Stimulated activated CD8-positive, alpha-beta memory T cell treated with anti-CD3 and anti-CD28 coated beads, Interleukin-7, amount 100 ng/mL, for 24 hours (primary cell): ENCODE data around the gene UNC13C.
"Not testable (repeated sequence)": the region's sequence is repeated elsewhere in the genome, so short reads cannot be mapped to it uniquely, and the experiment has no call there.

Experiments
- DNase-seq: peaks from one replicate; pipeline ENCODE4 v3.0.0-alpha.2; 2020; ENCODE audit warnings: low read depth

UNC13C gene

DNA sequence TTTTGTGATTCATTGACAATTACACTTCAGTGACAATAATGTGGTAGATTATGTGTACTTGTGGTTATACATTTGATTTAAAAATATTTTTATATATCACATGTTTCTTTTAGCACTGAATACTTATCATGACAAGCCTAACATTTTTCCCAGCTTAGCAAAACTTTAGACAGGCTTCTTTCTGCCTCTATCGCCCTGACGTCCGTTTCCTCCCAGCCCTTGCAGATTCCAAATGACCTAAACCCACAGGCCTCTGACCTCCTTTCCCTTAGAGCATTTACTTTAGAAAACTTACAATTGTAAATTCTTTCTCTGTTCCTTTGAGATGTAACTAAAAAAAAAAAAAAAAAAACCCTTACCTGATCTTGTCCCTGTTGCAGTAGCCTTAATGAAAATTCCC, 326.1 kb downstream of the UNC13C start:
- DNase-seq, result no peak

DNA sequence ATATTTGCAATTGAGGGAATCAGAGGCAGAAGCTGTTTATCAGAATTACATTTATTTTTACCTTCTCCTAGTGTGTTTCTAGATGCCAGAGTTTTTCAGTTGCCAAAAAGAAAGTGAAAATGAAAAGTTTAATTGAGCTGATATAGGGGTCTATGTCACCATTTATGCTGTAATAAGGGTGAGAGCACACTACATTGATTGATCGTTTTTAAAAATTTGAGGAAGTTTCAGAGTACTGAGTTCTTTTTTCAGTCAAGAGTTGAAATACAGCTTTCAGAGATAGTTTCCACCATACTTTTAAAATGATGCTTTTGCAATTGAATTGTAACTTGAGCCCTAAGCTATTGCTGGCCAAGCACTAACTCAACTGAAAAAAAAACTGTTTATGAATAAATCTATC, 326.9 kb downstream of the UNC13C start:
- no peak for DNase-seq

DNA sequence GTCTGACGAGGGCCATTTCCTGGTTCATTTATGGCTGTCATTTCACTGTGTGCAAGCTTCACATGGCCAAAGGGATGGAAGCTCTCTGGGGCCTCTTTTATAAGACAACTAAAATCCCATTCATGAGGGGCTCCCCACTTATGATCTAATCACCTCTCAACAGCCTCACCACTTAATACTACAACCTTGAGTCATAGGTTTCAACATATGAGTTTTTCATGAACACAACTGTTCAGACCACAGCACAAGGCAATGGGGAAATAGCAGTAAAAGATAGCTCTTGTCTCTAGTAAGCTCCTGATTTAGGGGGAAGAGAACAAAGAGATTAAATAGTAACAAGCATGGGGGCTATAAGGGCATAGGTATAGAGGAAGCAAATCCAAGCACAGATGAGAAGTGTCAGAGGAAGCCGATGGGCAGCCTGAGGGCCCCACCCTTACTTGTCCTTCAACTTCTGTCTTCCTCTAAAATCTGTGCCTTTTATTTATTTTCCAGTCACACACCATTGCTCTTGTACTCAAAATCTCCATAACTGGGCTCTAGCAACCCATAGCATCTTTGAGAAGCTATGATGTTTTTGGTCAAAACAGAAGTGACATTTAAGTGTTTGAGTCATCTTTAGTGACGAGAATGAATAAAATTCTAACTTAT, 329.1 kb downstream of the UNC13C start:
- DNase-seq, result no peak

DNA sequence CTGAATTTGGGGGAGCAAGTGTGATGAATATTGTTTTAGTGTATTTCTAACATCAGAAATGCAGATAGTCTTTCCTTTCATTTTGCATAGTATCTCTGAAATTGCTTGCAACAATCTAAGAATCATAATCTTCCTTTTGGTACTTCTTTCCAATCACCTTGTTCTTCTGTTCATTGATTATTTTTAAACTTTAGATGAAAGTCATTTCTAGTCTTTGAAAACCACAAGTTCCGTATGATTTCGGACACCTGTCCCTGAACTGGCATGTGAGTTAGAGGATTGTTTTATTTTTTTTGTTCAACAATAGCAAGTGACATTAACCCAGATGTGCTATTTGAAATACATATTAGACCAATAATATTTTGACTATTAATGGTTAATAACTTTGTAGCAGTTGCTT, 329.7 kb downstream of the UNC13C start:
- DNase-seq, result no peak

DNA sequence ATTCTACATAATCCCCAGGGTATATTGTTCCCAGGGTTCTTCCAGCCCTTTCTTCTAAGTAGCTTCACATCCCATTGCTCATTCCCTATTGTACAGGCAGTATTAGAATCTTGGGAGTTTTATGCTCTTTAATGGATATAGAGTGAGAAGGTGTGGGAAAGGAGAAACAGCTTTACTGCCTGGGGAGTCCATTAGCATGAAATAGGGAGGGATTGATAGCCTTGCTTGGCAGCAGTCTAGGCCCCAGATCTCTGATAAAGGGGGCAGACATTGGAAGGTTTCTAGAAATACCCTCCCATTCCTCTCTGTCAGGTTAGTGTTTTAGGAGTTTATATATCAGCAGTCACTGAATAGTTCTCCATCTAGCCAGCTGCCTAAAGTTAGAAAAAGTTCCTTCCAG, 334.3 kb downstream of the UNC13C start:
- no peak for DNase-seq

DNA sequence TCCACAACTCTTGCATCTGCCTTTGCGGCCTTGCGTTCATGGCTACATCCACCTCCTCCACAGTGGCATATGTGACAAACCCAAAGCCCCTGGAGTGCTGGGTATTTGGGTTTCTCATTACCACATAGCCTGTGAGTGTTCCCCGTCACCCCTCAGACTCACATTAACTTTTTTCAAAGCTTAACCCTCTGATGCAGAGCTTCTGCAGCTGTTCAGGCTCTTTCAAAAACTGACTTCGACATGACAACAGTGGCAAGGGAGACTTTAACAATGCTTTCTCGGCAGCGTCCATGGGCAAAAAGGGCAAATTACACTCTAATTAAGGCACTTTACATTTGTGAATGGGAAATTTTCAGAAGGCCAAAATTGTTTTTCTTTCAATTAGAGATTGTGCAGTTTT, 343.2 kb downstream of the UNC13C start:
- DNase-seq, result no peak

DNA sequence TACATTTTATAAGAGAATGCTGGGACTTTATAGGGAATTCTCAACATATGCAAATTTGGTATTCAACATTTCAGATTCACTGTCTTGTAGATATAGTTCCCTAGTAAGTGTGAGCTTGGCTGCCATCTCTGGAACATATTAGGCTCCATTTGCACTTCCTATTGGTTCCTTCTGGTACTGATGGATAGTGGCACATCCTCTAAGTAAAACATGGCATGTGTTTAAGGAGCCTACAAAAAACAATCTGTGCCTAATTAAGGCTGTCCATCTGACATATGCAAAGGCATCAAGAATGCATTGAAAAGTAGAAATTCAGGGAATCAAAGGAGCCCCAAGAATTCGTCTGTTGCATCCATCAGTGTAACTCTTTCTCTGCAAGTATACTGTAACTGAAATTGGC, 344.1 kb downstream of the UNC13C start:
- no peak for DNase-seq

DNA sequence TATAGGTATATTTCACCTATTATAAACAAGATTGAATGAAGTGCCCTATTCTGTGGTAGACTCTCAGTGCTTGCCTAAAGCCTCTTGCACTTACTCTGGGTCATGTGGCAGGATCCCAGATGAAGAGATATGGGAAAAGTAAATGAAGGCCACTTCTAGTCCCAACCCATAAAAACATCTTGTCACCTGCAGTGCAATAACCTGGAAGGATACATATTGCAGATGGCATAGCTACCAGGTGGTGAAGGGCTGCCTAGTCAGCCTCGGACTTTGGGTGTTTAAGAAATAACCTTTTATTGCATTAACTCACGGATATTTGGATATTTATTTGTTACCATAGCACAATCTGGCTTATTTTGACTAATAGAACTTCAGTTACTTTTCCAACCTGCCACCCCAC, 367.1 kb downstream of the UNC13C start:
- no peak for DNase-seq

DNA sequence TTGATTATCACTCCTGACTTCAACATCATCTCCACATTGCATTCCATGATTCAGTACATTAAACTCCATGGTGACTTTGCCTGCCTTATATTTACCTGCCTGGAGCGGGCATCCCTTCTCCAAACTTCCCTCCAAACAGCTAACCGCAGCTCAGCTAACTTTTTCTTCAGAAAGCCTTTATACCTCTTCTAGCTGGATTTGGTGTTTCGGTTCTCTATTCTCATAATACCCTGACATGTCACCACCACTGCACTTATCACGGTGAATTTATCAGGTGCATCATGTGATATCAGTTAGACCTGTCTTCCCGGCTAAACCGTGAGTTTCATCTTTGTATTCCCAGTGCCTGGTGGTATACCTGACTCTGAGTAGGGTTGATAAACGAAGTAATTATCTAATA, 367.6 kb downstream of the UNC13C start:
- DNase-seq, result no peak

DNA sequence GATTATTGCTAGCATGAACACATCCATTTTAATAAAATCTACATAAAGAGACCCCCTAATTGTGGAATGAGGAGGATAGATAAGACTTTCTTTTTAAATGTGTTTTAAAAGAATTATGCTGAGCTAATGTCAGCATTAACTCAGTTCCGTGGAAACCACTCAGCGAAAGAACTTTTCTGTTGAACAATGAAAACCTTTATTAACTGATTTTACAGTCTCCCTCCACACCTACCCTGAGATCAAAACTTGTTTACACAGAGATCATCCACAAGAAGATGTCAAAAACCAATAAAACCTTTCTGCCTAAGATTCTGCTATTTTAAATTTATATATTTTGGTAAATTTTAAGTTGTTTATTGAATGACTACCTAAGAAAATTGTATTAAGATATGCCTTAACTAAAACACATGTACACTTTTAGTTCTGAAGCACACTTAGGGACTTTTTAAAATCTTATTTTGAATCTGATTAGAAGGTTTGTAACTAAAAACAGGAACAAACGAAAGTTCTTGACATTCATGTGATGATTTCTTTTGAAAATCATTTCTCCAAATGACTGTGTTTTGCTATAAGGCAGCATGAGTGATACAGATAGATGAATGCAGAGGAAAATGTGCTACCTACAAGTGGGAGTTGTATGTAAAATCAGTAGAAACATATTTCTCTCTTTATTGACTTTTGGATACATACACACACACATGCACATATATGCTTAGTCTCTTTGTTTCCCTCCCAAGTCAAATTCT, 369.0 kb downstream of the UNC13C start:
- no peak for DNase-seq

DNA sequence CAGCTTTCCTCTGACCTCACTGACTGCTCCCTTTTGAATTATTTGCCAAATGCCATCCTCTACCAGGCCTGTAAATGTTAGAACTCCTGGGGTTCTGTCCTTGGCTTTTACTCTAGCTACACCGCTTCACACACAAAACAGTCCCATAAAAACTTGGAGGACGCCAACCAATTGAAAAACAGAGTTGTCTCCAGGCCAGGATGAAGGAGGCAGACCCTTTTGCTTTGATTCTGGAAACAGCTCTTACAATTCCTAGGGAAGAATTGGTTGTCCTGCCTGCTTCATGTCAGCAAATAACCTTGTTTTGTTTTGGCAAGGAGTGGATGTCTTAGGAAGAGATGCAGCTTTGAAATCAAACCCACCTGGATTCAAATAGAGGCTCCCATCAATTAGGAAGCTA, 375.5 kb downstream of the UNC13C start:
- DNase-seq, result no peak

DNA sequence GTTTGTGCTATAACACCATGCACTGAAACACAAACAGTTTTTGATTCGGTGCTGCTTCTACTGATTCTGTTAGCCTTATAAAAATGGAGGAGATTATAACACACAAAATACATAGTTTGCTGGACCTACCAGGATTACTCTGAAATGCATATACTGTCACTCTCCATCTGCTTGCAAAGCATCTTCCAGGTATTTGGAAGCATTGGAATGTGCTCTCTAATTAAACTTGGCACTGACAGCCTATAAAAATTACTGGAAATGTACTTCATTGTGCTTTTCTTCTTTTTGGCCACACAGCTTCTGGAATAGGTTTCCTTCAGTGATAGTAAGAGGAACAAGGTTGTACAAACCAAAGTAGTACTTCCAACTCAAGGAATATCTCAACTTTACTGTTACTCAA, 376.1 kb downstream of the UNC13C start:
- DNase-seq, result no peak

DNA sequence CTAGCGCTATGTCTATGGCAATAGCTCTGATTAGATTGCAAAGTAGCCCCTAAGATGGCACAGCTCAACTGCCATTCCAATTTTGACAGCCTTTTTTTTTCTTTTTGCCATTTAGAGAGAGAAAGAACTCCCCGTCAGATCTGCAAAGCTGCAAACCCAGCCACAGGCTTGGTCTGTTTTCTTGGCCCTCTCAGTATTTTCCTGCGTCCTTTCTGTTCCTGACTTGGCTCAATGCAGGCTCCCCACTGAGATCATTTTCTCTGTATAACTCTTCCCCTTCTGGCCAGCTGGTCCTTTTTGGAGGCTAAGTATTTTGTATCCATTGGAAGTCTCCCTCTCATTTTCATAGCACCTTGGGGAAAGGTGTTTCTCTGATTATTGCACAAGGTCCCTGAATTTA, 386.7 kb downstream of the UNC13C start:
- DNase-seq, result no peak

DNA sequence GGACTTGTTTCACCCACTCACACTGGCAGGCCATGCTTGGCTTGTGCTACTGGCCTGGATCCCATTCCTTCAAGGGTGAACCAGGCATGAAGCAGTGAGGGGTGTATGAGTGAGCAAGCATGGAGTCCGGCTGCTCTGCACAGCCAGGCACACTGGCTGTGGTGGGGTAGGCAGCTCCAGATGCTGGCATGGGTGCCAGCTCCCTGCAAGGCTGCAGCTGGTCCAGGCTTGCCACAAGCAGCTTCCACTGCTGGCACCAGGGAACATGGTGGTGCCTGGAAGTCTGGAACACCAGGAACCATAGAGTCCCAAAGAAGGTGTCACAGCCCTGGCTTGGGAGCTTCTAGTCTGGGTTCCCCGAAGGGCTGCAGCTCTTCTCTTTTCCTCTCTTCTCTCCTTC, 395.1 kb downstream of the UNC13C start:
- no peak for DNase-seq

DNA sequence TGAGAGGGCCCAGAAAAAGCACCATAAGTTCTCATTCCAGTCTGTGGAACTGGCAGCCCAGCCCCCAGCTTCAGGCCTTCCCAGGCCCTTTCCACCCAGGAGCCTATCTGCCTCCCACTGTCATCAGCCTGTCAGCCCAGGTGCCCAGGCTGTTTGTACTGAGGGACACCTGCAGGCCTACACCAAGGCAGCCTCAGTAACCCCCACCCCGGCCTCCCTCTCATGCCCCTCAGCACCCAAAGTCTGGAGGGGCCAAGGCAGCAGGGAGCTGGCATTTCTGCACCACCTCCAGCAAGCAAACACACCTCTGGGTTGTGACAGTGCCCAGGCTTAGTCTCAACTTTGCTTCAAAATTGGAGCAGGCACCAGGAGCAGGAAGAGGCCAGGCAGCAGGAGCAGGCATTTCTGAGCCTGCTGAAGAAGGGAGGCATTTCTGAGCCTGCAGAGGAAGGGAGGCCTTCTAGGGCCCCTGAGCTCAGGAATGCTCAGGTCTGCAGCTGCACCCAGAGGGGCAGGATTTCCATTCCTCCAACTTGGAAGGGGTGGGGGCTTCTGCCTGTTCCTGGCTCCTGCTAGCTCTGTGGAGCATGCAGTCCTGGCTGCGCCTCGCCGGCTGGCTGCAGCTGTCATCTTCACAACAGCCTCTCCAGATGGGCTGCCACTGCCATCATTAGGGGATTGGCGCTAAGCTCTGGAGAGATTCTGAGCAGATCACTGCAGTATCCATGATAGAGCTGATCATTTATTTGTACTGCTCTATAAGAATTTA, 396.1 kb downstream of the UNC13C start:
- DNase-seq, result no peak

DNA sequence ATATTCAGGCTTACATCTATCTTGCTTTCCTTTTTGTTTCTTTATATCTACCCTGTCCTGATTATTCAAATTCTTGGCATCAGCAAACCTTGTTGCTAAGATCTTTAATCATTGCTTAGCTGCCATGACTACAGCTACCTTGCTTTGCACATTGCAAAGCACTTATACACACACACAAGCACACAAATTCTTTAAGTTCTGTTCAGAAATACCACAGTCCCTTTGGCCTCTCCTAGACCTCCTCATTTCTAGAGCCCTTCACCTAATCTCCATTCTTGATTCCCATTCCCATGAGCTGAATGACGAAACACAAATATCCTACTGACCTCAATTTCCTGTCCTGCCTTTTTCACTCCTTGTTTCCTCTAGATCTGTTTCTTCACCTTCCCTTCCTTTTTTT, 409.6 kb downstream of the UNC13C start:
- DNase-seq, result no peak

DNA sequence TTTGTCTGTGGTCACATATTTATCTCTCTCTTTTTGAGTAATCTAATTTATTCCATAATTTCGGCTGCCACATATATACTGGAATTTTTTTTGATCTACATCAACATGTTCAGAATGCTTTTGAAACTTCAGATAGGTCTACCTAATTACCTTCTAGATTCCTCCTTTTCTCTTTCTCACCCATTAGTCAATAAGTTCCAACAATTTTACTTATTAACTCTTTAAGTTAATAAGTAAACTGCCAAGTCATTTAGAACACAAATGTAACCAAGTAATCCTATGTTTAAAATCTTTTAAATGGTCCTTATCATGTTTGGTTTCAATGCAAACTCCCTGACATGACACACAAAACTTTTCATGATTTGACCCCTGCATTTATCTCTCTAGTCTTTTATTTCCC, 410.5 kb downstream of the UNC13C start:
- DNase-seq, result no peak

DNA sequence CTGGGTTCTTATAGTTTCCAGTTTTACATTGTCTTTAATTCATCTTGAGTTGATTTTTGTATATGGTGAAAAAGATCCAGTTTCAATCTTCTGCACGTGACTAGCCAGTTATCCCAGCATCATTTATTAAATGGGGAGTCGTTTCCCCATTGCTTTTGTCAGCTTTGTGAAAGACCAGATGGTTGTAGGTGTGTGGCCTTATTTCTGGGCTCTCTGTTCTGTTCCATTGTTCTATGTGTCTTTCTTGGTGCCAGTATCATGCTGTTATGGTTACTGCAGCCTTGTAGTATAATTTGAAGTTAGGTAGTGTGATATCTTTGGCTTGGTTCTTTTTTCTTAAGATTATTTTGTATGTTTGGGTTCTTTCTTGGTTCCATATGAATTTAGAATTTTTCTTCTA, 432.2 kb downstream of the UNC13C start:
- DNase-seq, result no peak

DNA sequence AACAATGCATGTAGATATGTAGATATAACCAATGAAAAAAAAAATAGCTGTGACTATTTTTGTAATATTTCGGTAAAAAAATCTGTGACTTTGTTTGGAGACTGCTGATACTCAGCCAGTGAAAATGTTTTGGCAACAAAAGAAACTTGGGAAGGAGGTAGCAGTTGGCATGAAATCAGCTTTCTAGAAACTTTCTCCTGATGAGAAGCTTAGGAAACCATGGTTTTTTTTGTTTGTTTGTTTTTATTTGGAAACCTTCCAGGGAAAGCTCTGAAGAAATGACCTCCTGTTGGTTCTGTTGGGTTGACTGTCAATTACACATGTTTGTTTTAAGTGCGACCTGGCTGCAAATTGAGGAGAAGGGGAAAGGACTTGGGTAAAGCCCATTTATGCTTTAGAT, 445.9 kb downstream of the UNC13C start:
- DNase-seq, result no peak

DNA sequence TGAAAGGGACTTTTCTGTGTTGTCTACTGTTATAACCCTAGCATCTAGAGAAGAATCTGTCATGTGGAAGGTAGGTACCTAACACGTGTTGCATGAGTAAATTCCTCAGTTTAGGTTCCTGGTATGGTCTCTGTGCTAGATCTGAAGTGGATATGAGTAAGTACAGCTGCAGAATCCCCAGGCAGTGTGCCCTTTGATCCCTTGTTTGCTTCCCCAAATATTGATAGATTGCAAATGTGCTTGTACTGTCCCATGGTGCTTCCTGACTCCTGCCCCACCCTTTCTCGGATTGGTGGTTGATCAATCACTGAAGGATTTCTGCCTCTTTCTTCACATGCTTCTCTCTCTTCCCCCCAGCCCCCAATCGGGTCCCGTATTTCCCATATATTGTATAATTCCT, 450.4 kb downstream of the UNC13C start:
- DNase-seq, result no peak

DNA sequence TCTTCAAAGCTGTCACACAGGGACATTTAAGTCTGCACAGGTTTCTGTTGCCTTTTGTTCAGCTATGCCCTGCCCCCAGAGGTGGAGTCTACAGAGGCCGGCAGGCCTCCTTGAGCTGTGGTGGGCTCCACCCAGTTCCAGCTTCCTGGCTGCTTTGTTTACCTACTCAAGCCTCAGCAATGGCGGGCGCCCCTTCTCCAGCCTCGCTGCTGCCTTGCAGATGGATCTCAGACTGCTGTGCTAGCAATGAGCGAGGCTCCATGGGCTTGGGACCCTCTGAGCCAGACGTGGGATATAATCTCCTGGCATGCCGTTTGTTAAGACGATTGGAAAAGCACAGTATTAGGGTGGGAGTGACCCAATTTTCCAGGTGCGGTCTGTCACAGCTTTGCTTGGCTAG, 472.0 kb downstream of the UNC13C start:
- not testable (repeated sequence) for DNase-seq

DNA sequence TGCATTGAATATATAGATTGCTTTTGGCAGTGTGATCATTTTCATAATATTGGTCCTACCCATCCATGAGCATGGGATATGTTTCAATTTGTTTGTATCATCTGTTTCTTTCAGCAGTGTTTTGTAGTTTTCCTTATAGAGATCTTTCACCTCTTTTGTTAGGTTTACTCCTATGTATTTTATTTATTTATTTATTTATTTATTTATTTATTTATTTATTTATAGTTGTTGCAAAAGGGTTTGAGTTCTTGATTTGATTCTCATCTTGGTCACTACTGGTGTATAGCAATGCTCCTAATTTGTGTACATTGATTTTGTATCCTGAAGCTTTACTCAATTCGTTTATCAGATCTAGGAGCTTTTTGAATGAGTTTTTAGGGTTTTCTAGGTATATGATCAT, 478.2 kb downstream of the UNC13C start:
- no peak for DNase-seq

DNA sequence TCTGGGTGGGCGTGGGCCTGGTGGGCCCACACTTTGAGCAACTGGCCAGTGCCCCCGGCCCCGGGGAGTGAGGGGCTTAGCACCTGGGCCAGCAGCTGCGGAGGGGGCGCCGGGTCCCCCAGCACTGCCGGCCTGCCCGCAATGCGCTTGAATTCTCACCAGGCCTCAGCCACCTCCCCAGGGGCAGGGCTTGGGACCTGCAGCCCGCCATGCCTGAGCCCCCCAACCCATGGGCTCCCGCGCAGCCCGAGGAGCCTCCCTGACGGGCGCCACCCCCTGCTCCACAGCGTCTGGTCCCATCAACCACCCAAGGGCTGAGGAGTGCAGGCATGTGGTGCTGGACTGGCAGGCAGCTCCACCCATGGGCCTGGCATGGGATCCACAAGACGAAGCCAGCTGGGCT, 484.3 kb downstream of the UNC13C start:
- no peak for DNase-seq
